ENCODE measurements around the gene PRR14L.
"Not testable (repeated sequence)": the region's sequence is repeated elsewhere in the genome, so short reads cannot be mapped to it uniquely, and the experiment has no call there.

DNA sequence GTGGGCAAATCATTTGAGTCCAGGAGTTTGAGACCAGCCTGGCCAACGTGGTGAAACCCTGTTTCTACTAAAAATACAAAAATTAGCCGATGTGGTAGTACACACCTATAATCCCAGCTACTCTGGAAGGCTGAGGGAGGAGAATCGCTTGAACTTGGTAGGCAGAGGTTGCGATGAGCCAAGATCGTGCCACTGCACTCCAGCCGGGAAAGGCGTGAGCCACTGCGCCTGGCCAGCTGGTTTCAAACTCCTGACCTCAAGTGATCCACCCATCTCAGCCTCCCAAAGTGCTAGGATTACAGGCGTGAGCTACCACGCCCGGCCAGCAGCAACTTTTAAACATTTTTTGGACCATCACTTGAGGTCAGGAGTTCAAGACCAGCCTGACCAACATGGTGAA is 55.9 kb downstream of the PRR14L start:
- not testable (repeated sequence) for TF ChIP-seq POLR2A (IDR thresholded peaks at IDR 0.05; ENCODE audit: low read depth); EP300 (IDR thresholded peaks at IDR 0.05)
- TF ChIP-seq, protein P1, sequence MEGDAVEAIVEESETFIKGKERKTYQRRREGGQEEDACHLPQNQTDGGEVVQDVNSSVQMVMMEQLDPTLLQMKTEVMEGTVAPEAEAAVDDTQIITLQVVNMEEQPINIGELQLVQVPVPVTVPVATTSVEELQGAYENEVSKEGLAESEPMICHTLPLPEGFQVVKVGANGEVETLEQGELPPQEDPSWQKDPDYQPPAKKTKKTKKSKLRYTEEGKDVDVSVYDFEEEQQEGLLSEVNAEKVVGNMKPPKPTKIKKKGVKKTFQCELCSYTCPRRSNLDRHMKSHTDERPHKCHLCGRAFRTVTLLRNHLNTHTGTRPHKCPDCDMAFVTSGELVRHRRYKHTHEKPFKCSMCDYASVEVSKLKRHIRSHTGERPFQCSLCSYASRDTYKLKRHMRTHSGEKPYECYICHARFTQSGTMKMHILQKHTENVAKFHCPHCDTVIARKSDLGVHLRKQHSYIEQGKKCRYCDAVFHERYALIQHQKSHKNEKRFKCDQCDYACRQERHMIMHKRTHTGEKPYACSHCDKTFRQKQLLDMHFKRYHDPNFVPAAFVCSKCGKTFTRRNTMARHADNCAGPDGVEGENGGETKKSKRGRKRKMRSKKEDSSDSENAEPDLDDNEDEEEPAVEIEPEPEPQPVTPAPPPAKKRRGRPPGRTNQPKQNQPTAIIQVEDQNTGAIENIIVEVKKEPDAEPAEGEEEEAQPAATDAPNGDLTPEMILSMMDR (IDR thresholded peaks at IDR 0.05): not testable (repeated sequence)
